ENCODE results near the gene ZFX.

Gene ZFX

DNA sequence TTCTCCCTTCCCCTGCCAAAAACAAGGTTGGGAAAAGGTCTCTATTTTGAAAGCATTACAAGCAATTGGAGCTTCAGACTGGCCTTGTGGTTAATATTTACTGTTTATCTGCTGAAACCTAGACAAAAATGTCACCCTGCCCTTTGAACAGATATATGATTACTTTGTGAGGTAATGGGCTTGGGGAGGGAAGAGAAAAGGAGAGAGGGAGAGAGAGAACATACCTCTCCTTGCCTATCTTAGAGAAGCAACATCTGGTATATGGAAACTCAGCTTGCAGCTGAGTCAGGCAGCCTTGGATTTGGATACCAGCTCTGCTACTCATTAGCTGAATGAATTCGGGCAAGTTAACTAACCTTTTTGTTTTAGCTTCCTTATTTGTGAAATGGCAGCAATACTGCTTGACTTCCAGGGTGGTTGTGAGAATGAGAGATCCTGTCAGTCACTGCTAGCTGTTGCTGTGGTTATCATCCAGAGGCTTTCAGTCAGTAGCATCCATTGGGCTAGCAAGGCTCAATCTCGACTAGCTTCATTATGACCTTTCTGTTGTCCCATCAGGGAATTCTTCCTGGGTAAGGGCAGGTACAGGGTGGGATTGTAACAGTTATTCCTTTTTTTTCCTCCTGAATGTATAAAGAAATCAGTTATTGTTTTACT, 41.1 kb downstream of the ZFX start:
- no CpG with 5 or more reads among the region's 2 CpGs for WGBS (ENCODE audit: extremely low coverage, insufficient coverage, low lambda C conversion rate)
- Histone ChIP-seq H2BK120ac (ENCODE audit: low read depth, low read length) (no peak overlapping the region), H3K4ac (ENCODE audit: low read depth, low read length) (no peak overlapping the region), H2BK15ac (replicated peaks; ENCODE audit: low read depth) (no peak overlapping the region), H4K5ac (ENCODE audit: low read length) (no peak overlapping the region), H2BK5ac (ENCODE audit: low read length) (no peak overlapping the region), H3K79me2 (ENCODE audit: control insufficient read depth, insufficient read depth, low read length) (peaks cover 12% of the 10 kb centered on the region), H3K36me3 (ENCODE audit: control insufficient read depth, insufficient read depth, low read length) (no peaks in the 10 kb centered on the region), H3K4me2 (ENCODE audit: low read length) (no peak overlapping the region), H3K23ac (ENCODE audit: low read length) (no peak overlapping the region), H3K56ac (ENCODE audit: low read length) (no peak overlapping the region), H2AK5ac (ENCODE audit: low read length) (no peak overlapping the region), H3K27me3 (ENCODE audit: insufficient read depth, low read length, poor library complexity) (no peaks in the 10 kb centered on the region), H3K18ac (ENCODE audit: low read length) (no peak overlapping the region), H4K8ac (ENCODE audit: low read depth, low read length) (no peak overlapping the region), H3K9ac (ENCODE audit: low read length) (no peak overlapping the region), H3K4me1 (ENCODE audit: control insufficient read depth, low read depth, low read length) (no peaks in the 10 kb centered on the region), H3K79me1 (ENCODE audit: low read length) (no peaks in the 10 kb centered on the region), H3K27ac (ENCODE audit: low read depth, low read length) (no peak overlapping the region), H3K4me3 (ENCODE audit: low read length) (no peak overlapping the region)
- DNase-seq: no peak

DNA sequence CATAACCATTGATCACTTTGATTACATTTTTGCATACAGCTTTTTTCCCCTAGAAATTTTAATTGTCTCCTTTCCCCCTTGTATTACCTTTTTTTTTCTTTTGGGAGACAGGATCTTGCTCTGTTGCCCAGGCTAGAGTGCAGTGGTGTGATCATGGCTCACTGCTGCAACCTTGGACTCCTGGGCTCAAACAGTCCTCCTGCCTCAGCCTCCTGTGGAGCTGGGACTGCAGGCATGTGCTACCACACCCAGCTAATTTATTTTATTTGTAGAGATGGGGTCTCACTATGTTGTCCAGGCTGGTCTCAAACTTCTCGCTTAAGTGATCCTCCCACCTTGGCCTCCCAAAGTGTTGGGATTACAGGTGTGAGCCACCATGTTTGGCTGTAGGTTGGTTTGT, 47.0 kb downstream of the ZFX start:
- Histone ChIP-seq H3K4me3 (ENCODE audit: low read length) (no peak overlapping the region), H2BK15ac (replicated peaks; ENCODE audit: low read depth) (no peak overlapping the region), H3K4ac (ENCODE audit: low read depth, low read length) (no peak overlapping the region), H2AK5ac (ENCODE audit: low read length) (no peak overlapping the region), H3K23ac (ENCODE audit: low read length) (no peak overlapping the region), H2BK120ac (ENCODE audit: low read depth, low read length) (no peak overlapping the region), H3K27ac (ENCODE audit: low read depth, low read length) (no peak overlapping the region), H2BK5ac (ENCODE audit: low read length) (no peak overlapping the region), H4K8ac (ENCODE audit: low read depth, low read length) (no peak overlapping the region), H3K4me2 (ENCODE audit: low read length) (no peak overlapping the region), H4K5ac (ENCODE audit: low read length) (no peak overlapping the region), H3K18ac (ENCODE audit: low read length) (no peak overlapping the region), H3K9ac (ENCODE audit: low read length) (no peak overlapping the region), H3K4me1 (ENCODE audit: control insufficient read depth, low read depth, low read length) (no peaks in the 10 kb centered on the region), H3K27me3 (ENCODE audit: insufficient read depth, low read length, poor library complexity) (no peaks in the 10 kb centered on the region), H3K79me2 (ENCODE audit: control insufficient read depth, insufficient read depth, low read length) (peaks cover 10% of the 10 kb centered on the region), H3K36me3 (ENCODE audit: control insufficient read depth, insufficient read depth, low read length) (no peaks in the 10 kb centered on the region), H3K79me1 (ENCODE audit: low read length) (no peaks in the 10 kb centered on the region), H3K56ac (ENCODE audit: low read length) (no peak overlapping the region)
- DNase-seq: no peak
- WGBS (ENCODE audit: extremely low coverage, insufficient coverage, low lambda C conversion rate): no CpG with 5 or more reads among the region's 1 CpG

DNA sequence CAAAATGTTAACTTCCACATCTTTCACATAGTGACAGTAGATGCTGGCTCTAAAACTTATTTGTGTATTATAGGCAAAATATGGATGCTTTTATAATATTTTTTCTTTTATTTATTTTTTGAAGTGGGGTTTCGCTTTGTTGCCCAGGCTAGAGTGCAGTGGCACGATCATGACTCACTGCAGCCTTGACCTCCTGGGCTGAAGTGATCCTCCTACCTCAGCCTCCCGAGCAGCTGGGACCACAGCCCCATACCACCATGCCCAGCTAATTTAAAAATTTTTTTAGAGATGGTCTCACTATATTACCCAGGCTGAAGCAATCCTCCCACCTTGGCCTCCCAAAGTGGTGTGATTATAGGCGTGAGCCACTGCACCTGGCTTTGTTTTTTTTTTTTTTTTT, 48.6 kb downstream of the ZFX start:
- no peak for DNase-seq
- H3K27ac ChIP-seq (ENCODE audit: low read depth, low read length): no peak overlapping the region
- H2BK120ac ChIP-seq (ENCODE audit: low read depth, low read length): no peak overlapping the region
- no peak overlapping the region for H3K4ac ChIP-seq (ENCODE audit: low read depth, low read length)
- H3K18ac ChIP-seq (ENCODE audit: low read length): no peak overlapping the region
- H4K5ac ChIP-seq (ENCODE audit: low read length): no peak overlapping the region
- H4K8ac ChIP-seq (ENCODE audit: low read depth, low read length): no peak overlapping the region
- H2BK5ac ChIP-seq (ENCODE audit: low read length): no peak overlapping the region
- no peak overlapping the region for H2AK5ac ChIP-seq (ENCODE audit: low read length)
- H3K36me3 ChIP-seq (ENCODE audit: control insufficient read depth, insufficient read depth, low read length): no peaks in the 10 kb centered on the region
- no peak overlapping the region for H3K23ac ChIP-seq (ENCODE audit: low read length)
- H3K4me2 ChIP-seq (ENCODE audit: low read length): no peak overlapping the region
- H3K4me1 ChIP-seq (ENCODE audit: control insufficient read depth, low read depth, low read length): no peaks in the 10 kb centered on the region
- WGBS (ENCODE audit: extremely low coverage, insufficient coverage, low lambda C conversion rate): no CpG with 5 or more reads among the region's 4 CpGs
- H3K9ac ChIP-seq (ENCODE audit: low read length): no peak overlapping the region
- H3K27me3 ChIP-seq (ENCODE audit: insufficient read depth, low read length, poor library complexity): no peaks in the 10 kb centered on the region
- H3K79me1 ChIP-seq (ENCODE audit: low read length): no peaks in the 10 kb centered on the region
- no peak overlapping the region for H3K56ac ChIP-seq (ENCODE audit: low read length)
- H3K4me3 ChIP-seq (ENCODE audit: low read length): no peak overlapping the region
- H2BK15ac ChIP-seq (replicated peaks; ENCODE audit: low read depth): no peak overlapping the region
- peaks cover 7% of the 10 kb centered on the region for H3K79me2 ChIP-seq (ENCODE audit: control insufficient read depth, insufficient read depth, low read length)

DNA sequence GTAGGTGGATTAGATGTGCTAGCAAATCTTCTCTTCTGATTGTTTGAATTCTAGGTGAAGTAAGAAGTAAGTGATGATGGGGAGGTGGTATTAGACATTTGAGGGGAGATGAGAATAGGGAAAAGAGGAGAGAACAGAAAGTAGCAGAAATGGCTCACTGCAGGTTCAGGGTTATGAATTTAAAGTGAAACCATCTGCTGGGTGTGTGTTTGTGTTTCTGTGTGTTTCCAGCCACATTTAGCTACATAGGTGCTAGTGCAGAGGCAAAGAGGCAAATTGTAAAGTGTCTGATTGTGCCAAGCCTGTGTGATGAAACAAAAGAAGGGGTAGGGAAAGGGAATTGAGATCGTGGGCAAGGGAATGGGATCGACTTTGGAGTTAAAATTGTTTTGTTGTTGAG, 50.6 kb downstream of the ZFX start:
- Histone ChIP-seq H2AK5ac (ENCODE audit: low read length) (no peak overlapping the region), H3K56ac (ENCODE audit: low read length) (no peak overlapping the region), H3K36me3 (ENCODE audit: control insufficient read depth, insufficient read depth, low read length) (no peaks in the 10 kb centered on the region), H2BK5ac (ENCODE audit: low read length) (no peak overlapping the region), H3K79me1 (ENCODE audit: low read length) (peaks cover 3% of the 10 kb centered on the region), H3K23ac (ENCODE audit: low read length) (no peak overlapping the region), H3K9ac (ENCODE audit: low read length) (no peak overlapping the region), H4K8ac (ENCODE audit: low read depth, low read length) (no peak overlapping the region), H3K4me2 (ENCODE audit: low read length) (no peak overlapping the region), H3K4ac (ENCODE audit: low read depth, low read length) (no peak overlapping the region), H3K4me1 (ENCODE audit: control insufficient read depth, low read depth, low read length) (no peaks in the 10 kb centered on the region), H3K27me3 (ENCODE audit: insufficient read depth, low read length, poor library complexity) (no peaks in the 10 kb centered on the region), H3K79me2 (ENCODE audit: control insufficient read depth, insufficient read depth, low read length) (peaks cover 3% of the 10 kb centered on the region), H3K4me3 (ENCODE audit: low read length) (no peak overlapping the region), H2BK15ac (replicated peaks; ENCODE audit: low read depth) (no peak overlapping the region), H3K18ac (ENCODE audit: low read length) (no peak overlapping the region), H3K27ac (ENCODE audit: low read depth, low read length) (no peak overlapping the region), H2BK120ac (ENCODE audit: low read depth, low read length) (no peak overlapping the region), H4K5ac (ENCODE audit: low read length) (no peak overlapping the region)
- WGBS (ENCODE audit: extremely low coverage, insufficient coverage, low lambda C conversion rate): no CpG with 5 or more reads among the region's 2 CpGs
- DNase-seq: no peak

DNA sequence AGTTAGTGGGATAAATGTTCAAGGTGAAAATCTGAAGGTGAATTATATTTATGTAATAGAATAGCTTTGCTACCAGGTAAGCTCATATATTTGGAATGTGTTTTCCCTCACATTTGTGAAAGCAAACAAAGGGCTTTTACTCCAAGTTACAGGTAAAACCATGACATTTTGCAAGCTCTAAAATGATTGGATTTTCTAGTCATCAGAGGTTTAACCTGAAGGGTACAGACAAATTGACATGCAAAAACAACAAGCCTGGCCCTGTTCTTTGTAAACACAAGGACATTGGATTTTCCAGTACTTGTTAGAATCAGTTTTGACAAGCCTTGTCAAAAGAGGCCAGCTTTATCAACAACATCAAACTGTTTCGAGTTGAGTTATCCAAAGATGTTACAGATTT, 51.7 kb downstream of the ZFX start:
- Histone ChIP-seq H3K4ac (ENCODE audit: low read depth, low read length) (no peak overlapping the region), H3K23ac (ENCODE audit: low read length) (no peak overlapping the region), H2BK15ac (replicated peaks; ENCODE audit: low read depth) (no peak overlapping the region), H3K9ac (ENCODE audit: low read length) (no peak overlapping the region), H2AK5ac (ENCODE audit: low read length) (no peak overlapping the region), H3K4me1 (ENCODE audit: control insufficient read depth, low read depth, low read length) (no peaks in the 10 kb centered on the region), H3K27ac (ENCODE audit: low read depth, low read length) (no peak overlapping the region), H4K5ac (ENCODE audit: low read length) (no peak overlapping the region), H3K27me3 (ENCODE audit: insufficient read depth, low read length, poor library complexity) (no peaks in the 10 kb centered on the region), H2BK5ac (ENCODE audit: low read length) (no peak overlapping the region), H3K36me3 (ENCODE audit: control insufficient read depth, insufficient read depth, low read length) (no peaks in the 10 kb centered on the region), H3K79me1 (ENCODE audit: low read length) (peaks cover 3% of the 10 kb centered on the region), H3K56ac (ENCODE audit: low read length) (no peak overlapping the region), H4K8ac (ENCODE audit: low read depth, low read length) (no peak overlapping the region), H3K18ac (ENCODE audit: low read length) (no peak overlapping the region), H3K4me2 (ENCODE audit: low read length) (no peak overlapping the region), H3K4me3 (ENCODE audit: low read length) (no peak overlapping the region), H3K79me2 (ENCODE audit: control insufficient read depth, insufficient read depth, low read length) (peaks cover 3% of the 10 kb centered on the region), H2BK120ac (ENCODE audit: low read depth, low read length) (no peak overlapping the region)
- no CpG with 5 or more reads among the region's 1 CpG for WGBS (ENCODE audit: extremely low coverage, insufficient coverage, low lambda C conversion rate)
- no peak for DNase-seq

DNA sequence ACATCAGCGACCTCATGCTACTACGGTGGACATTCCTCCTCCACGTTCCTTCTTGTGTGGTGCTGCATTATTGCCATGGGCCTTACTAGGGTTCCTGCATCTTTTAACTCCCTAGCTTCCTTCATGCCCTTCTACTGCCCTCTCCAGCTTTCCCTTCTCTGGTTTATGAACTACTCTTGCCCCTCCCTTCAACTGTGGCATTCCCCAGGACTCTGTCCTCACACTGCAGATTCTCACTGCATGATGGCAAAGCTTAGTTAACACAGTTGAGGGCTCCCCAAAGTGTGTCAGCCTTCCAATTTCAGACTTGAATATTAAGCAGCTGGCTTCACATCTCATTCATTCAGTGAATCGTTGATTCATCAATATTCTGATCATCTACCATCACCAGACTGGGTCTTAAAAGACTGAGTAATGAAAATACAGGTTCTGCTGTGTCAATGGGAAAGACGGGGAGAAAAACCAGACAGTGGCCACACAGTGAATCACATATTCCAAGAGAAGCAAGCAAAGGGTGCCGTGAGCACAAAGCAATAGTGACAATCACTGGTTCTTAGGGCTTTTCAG, 53.0 kb downstream of the ZFX start:
- Histone ChIP-seq H3K27ac (ENCODE audit: low read depth, low read length) (no peak overlapping the region), H2BK15ac (replicated peaks; ENCODE audit: low read depth) (no peak overlapping the region), H3K56ac (ENCODE audit: low read length) (no peak overlapping the region), H3K18ac (ENCODE audit: low read length) (no peak overlapping the region), H2BK5ac (ENCODE audit: low read length) (no peak overlapping the region), H3K79me1 (ENCODE audit: low read length) (peaks cover 3% of the 10 kb centered on the region), H3K27me3 (ENCODE audit: insufficient read depth, low read length, poor library complexity) (no peaks in the 10 kb centered on the region), H2BK120ac (ENCODE audit: low read depth, low read length) (no peak overlapping the region), H3K23ac (ENCODE audit: low read length) (no peak overlapping the region), H3K4me3 (ENCODE audit: low read length) (no peak overlapping the region), H3K4me2 (ENCODE audit: low read length) (no peak overlapping the region), H4K8ac (ENCODE audit: low read depth, low read length) (no peak overlapping the region), H2AK5ac (ENCODE audit: low read length) (no peak overlapping the region), H3K36me3 (ENCODE audit: control insufficient read depth, insufficient read depth, low read length) (no peaks in the 10 kb centered on the region), H3K4ac (ENCODE audit: low read depth, low read length) (no peak overlapping the region), H3K9ac (ENCODE audit: low read length) (no peak overlapping the region), H3K79me2 (ENCODE audit: control insufficient read depth, insufficient read depth, low read length) (peaks cover 2% of the 10 kb centered on the region), H3K4me1 (ENCODE audit: control insufficient read depth, low read depth, low read length) (no peaks in the 10 kb centered on the region), H4K5ac (ENCODE audit: low read length) (no peak overlapping the region)
- no CpG with 5 or more reads among the region's 6 CpGs for WGBS (ENCODE audit: extremely low coverage, insufficient coverage, low lambda C conversion rate)
- DNase-seq: no peak
